ENCODE data around the gene AGAP1.

The AGAP1 gene

GRCh38 chr2:235770909-235771820 is 277.3 kb downstream of the AGAP1 start:
- no peak overlapping the region for H3K9ac ChIP-seq (ENCODE audit: low read depth in 1 of 2, low read length in 2 of 2)
- H3K9me3 ChIP-seq (ENCODE audit: control insufficient read depth in 2 of 2, low read length in 2 of 2) = no peaks in the 10 kb centered on the region
- no peak overlapping the region for H3K27ac ChIP-seq (ENCODE audit: low read depth in 2 of 2, low read length in 2 of 2)
- H3K4me1 ChIP-seq (ENCODE audit: control insufficient read depth in 2 of 2, insufficient read depth in 2 of 2, low read length in 2 of 2) = no peaks in the 10 kb centered on the region
- no peak overlapping the region for H3K4me3 ChIP-seq (ENCODE audit: low read length in 2 of 2)
- H3K27me3 ChIP-seq (ENCODE audit: control insufficient read depth in 2 of 2, insufficient read depth in 2 of 2, low read length in 2 of 2) = no peaks in the 10 kb centered on the region
- peaks cover 3 to 12% of the 10 kb centered on the region in 2 donors for H3K36me3 ChIP-seq (ENCODE audit: control insufficient read depth in 2 of 2, insufficient read depth in 2 of 2, low read length in 2 of 2)

GRCh38 chr2:235773188-235773928 is 279.5 kb downstream of the AGAP1 start:
- no peak overlapping the region for H3K4me3 ChIP-seq (ENCODE audit: low read length in 2 of 2)
- H3K36me3 ChIP-seq (ENCODE audit: control insufficient read depth in 2 of 2, insufficient read depth in 2 of 2, low read length in 2 of 2) = peaks cover 0 to 15% of the 10 kb centered on the region in 2 donors
- no peaks in the 10 kb centered on the region for H3K9me3 ChIP-seq (ENCODE audit: control insufficient read depth in 2 of 2, low read length in 2 of 2)
- no peaks in the 10 kb centered on the region for H3K4me1 ChIP-seq (ENCODE audit: control insufficient read depth in 2 of 2, insufficient read depth in 2 of 2, low read length in 2 of 2)
- H3K27ac ChIP-seq (ENCODE audit: low read depth in 2 of 2, low read length in 2 of 2) = no peak overlapping the region
- no peak overlapping the region for H3K9ac ChIP-seq (ENCODE audit: low read depth in 1 of 2, low read length in 2 of 2)
- no peaks in the 10 kb centered on the region for H3K27me3 ChIP-seq (ENCODE audit: control insufficient read depth in 2 of 2, insufficient read depth in 2 of 2, low read length in 2 of 2)

- Histone ChIP-seq H3K4me3 (ENCODE audit: low read length in 2 of 2) (no peak overlapping the region), H3K27ac (ENCODE audit: low read depth in 2 of 2, low read length in 2 of 2) (no peak overlapping the region), H3K9me3 (ENCODE audit: control insufficient read depth in 2 of 2, low read length in 2 of 2) (no peaks in the 10 kb centered on the region), H3K36me3 (ENCODE audit: control insufficient read depth in 2 of 2, insufficient read depth in 2 of 2, low read length in 2 of 2) (peaks cover 0 to 17% of the 10 kb centered on the region in 2 donors), H3K27me3 (ENCODE audit: control insufficient read depth in 2 of 2, insufficient read depth in 2 of 2, low read length in 2 of 2) (no peaks in the 10 kb centered on the region), H3K4me1 (ENCODE audit: control insufficient read depth in 2 of 2, insufficient read depth in 2 of 2, low read length in 2 of 2) (no peaks in the 10 kb centered on the region), H3K9ac (ENCODE audit: low read depth in 1 of 2, low read length in 2 of 2) (no peak overlapping the region)
Measured at GRCh38 chr2:235774153-235774870, 280.5 kb downstream of the AGAP1 start.

GRCh38 chr2:235776531-235776930 is 282.7 kb downstream of the AGAP1 start:
- Histone ChIP-seq H3K9ac (ENCODE audit: low read depth in 1 of 2, low read length in 2 of 2) (no peak overlapping the region), H3K4me3 (ENCODE audit: low read length in 2 of 2) (no peak overlapping the region), H3K4me1 (ENCODE audit: control insufficient read depth in 2 of 2, insufficient read depth in 2 of 2, low read length in 2 of 2) (no peaks in the 10 kb centered on the region), H3K9me3 (ENCODE audit: control insufficient read depth in 2 of 2, low read length in 2 of 2) (no peaks in the 10 kb centered on the region), H3K36me3 (ENCODE audit: control insufficient read depth in 2 of 2, insufficient read depth in 2 of 2, low read length in 2 of 2) (peaks cover 0 to 15% of the 10 kb centered on the region in 2 donors), H3K27me3 (ENCODE audit: control insufficient read depth in 2 of 2, insufficient read depth in 2 of 2, low read length in 2 of 2) (no peaks in the 10 kb centered on the region), H3K27ac (ENCODE audit: low read depth in 2 of 2, low read length in 2 of 2) (no peak overlapping the region)

GRCh38 chr2:235779444-235779896 is 285.6 kb downstream of the AGAP1 start:
- Histone ChIP-seq H3K4me1 (ENCODE audit: control insufficient read depth in 2 of 2, insufficient read depth in 2 of 2, low read length in 2 of 2) (no peaks in the 10 kb centered on the region), H3K9me3 (ENCODE audit: control insufficient read depth in 2 of 2, low read length in 2 of 2) (no peaks in the 10 kb centered on the region), H3K27ac (ENCODE audit: low read depth in 2 of 2, low read length in 2 of 2) (no peak overlapping the region), H3K27me3 (ENCODE audit: control insufficient read depth in 2 of 2, insufficient read depth in 2 of 2, low read length in 2 of 2) (no peaks in the 10 kb centered on the region), H3K36me3 (ENCODE audit: control insufficient read depth in 2 of 2, insufficient read depth in 2 of 2, low read length in 2 of 2) (peaks cover 0 to 15% of the 10 kb centered on the region in 2 donors), H3K9ac (ENCODE audit: low read depth in 1 of 2, low read length in 2 of 2) (no peak overlapping the region), H3K4me3 (ENCODE audit: low read length in 2 of 2) (no peak overlapping the region)

GRCh38 chr2:235780401-235780800 is 286.6 kb downstream of the AGAP1 start:
- no peak overlapping the region for H3K4me3 ChIP-seq (ENCODE audit: low read length in 2 of 2)
- H3K4me1 ChIP-seq (ENCODE audit: control insufficient read depth in 2 of 2, insufficient read depth in 2 of 2, low read length in 2 of 2) = no peaks in the 10 kb centered on the region
- H3K9ac ChIP-seq (ENCODE audit: low read depth in 1 of 2, low read length in 2 of 2) = no peak overlapping the region
- peaks cover 4 to 15% of the 10 kb centered on the region in 2 donors for H3K36me3 ChIP-seq (ENCODE audit: control insufficient read depth in 2 of 2, insufficient read depth in 2 of 2, low read length in 2 of 2)
- H3K9me3 ChIP-seq (ENCODE audit: control insufficient read depth in 2 of 2, low read length in 2 of 2) = no peaks in the 10 kb centered on the region
- no peak overlapping the region for H3K27ac ChIP-seq (ENCODE audit: low read depth in 2 of 2, low read length in 2 of 2)
- H3K27me3 ChIP-seq (ENCODE audit: control insufficient read depth in 2 of 2, insufficient read depth in 2 of 2, low read length in 2 of 2) = no peaks in the 10 kb centered on the region

- peaks cover 4 to 12% of the 10 kb centered on the region in 2 donors for H3K36me3 ChIP-seq (ENCODE audit: control insufficient read depth in 2 of 2, insufficient read depth in 2 of 2, low read length in 2 of 2)
- no peak overlapping the region for H3K4me3 ChIP-seq (ENCODE audit: low read length in 2 of 2)
- no peaks in the 10 kb centered on the region for H3K9me3 ChIP-seq (ENCODE audit: control insufficient read depth in 2 of 2, low read length in 2 of 2)
- H3K9ac ChIP-seq (ENCODE audit: low read depth in 1 of 2, low read length in 2 of 2) = no peak overlapping the region
- H3K27ac ChIP-seq (ENCODE audit: low read depth in 2 of 2, low read length in 2 of 2) = no peak overlapping the region
- H3K4me1 ChIP-seq (ENCODE audit: control insufficient read depth in 2 of 2, insufficient read depth in 2 of 2, low read length in 2 of 2) = no peaks in the 10 kb centered on the region
- H3K27me3 ChIP-seq (ENCODE audit: control insufficient read depth in 2 of 2, insufficient read depth in 2 of 2, low read length in 2 of 2) = no peaks in the 10 kb centered on the region
Measured at GRCh38 chr2:235781775-235782174, 287.9 kb downstream of the AGAP1 start.

GRCh38 chr2:235784788-235785187 is 290.9 kb downstream of the AGAP1 start:
- Histone ChIP-seq H3K9me3 (ENCODE audit: control insufficient read depth in 2 of 2, low read length in 2 of 2) (no peaks in the 10 kb centered on the region), H3K36me3 (ENCODE audit: control insufficient read depth in 2 of 2, insufficient read depth in 2 of 2, low read length in 2 of 2) (peaks cover 12 to 18% of the 10 kb centered on the region in 2 donors), H3K4me3 (ENCODE audit: low read length in 2 of 2) (no peak overlapping the region), H3K27me3 (ENCODE audit: control insufficient read depth in 2 of 2, insufficient read depth in 2 of 2, low read length in 2 of 2) (no peaks in the 10 kb centered on the region), H3K4me1 (ENCODE audit: control insufficient read depth in 2 of 2, insufficient read depth in 2 of 2, low read length in 2 of 2) (no peaks in the 10 kb centered on the region), H3K9ac (ENCODE audit: low read depth in 1 of 2, low read length in 2 of 2) (no peak overlapping the region), H3K27ac (ENCODE audit: low read depth in 2 of 2, low read length in 2 of 2) (no peak overlapping the region)

- no peaks in the 10 kb centered on the region for H3K27me3 ChIP-seq (ENCODE audit: control insufficient read depth in 2 of 2, insufficient read depth in 2 of 2, low read length in 2 of 2)
- H3K36me3 ChIP-seq (ENCODE audit: control insufficient read depth in 2 of 2, insufficient read depth in 2 of 2, low read length in 2 of 2) = peaks cover 12 to 14% of the 10 kb centered on the region in 2 donors
- no peaks in the 10 kb centered on the region for H3K9me3 ChIP-seq (ENCODE audit: control insufficient read depth in 2 of 2, low read length in 2 of 2)
- no peaks in the 10 kb centered on the region for H3K4me1 ChIP-seq (ENCODE audit: control insufficient read depth in 2 of 2, insufficient read depth in 2 of 2, low read length in 2 of 2)
- no peak overlapping the region for H3K9ac ChIP-seq (ENCODE audit: low read depth in 1 of 2, low read length in 2 of 2)
- no peak overlapping the region for H3K27ac ChIP-seq (ENCODE audit: low read depth in 2 of 2, low read length in 2 of 2)
- H3K4me3 ChIP-seq (ENCODE audit: low read length in 2 of 2) = no peak overlapping the region
Measured at GRCh38 chr2:235789552-235789951, 295.7 kb downstream of the AGAP1 start.

Data from mucosa of rectum (tissue), 2 donors.